Fibroblast of lung (primary cell): ENCODE results near the gene CCDC30. TPM values are rescaled to one million over a fixed set of nuclear protein-coding genes. Genes with fewer than 3 reads are reported as not detected.

Source experiments
- DNase-seq, 2 donors: peaks; one replicate each; pipeline versions ENCODE4 v3.0.0 to v3.0.0-alpha.2; 2010; ENCODE audit warnings: low read depth in 2 of 2
- H2AFZ ChIP-seq: 2 replicates; pipeline ENCODE4 v1.5.1; 2012; ENCODE audit warnings: low read length, control low read depth, inconsistent platforms
- H3K27ac ChIP-seq: 2 replicates; pipeline ENCODE4 v1.5.1; 2011; ENCODE audit warnings: low read length, control low read depth; ENCODE audit not compliant: insufficient read depth
- H3K27me3 ChIP-seq: 2 replicates; pipeline ENCODE4 v1.5.1; 2011; ENCODE audit warnings: mild to moderate bottlenecking, low read length; ENCODE audit not compliant: control insufficient read depth, insufficient read depth
- H3K36me3 ChIP-seq: 2 replicates; pipeline ENCODE4 v1.5.1; 2011; ENCODE audit warnings: low read length; ENCODE audit not compliant: control insufficient read depth, insufficient read depth
- H3K4me1 ChIP-seq: 2 replicates; pipeline ENCODE4 v1.5.1; 2011; ENCODE audit warnings: low read length; ENCODE audit not compliant: control insufficient read depth, insufficient read depth; ENCODE audit errors: extremely low read depth
- H3K4me2 ChIP-seq: 2 replicates; pipeline ENCODE4 v1.5.1; 2011; ENCODE audit warnings: low read length, control low read depth; ENCODE audit not compliant: insufficient read depth; ENCODE audit errors: extremely low read depth
- H3K4me3 ChIP-seq, 4 experiments: fragments of 200-600 bp in 1 of 4; sonication (generic) in 1 of 4; replicated peaks in 1 of 4; 2 replicates each; pipeline ENCODE4 v1.5.1; 2011 to 2016; ENCODE audit warnings: low read length in 4 of 4, low read depth in 3 of 4, mild to moderate bottlenecking in 3 of 4, control low read depth in 2 of 4, inconsistent platforms in 1 of 4, mixed read lengths in 1 of 4; ENCODE audit not compliant: insufficient read depth in 1 of 4; ENCODE audit errors: control extremely low read depth in 1 of 4
- H3K79me2 ChIP-seq: 2 replicates; pipeline ENCODE4 v1.5.1; 2012; ENCODE audit warnings: mild to moderate bottlenecking, low read length, inconsistent platforms; ENCODE audit not compliant: control insufficient read depth, insufficient read depth
- H3K9ac ChIP-seq: 2 replicates; pipeline ENCODE4 v1.5.1; 2011; ENCODE audit warnings: mild to moderate bottlenecking, low read length, control low read depth; ENCODE audit not compliant: insufficient read depth
- H3K9me3 ChIP-seq: 2 replicates; pipeline ENCODE4 v1.5.1; 2012; ENCODE audit warnings: low read depth, low read length; ENCODE audit not compliant: control insufficient read depth, insufficient read depth
- H4K20me1 ChIP-seq: 2 replicates; pipeline ENCODE4 v1.5.1; 2011; ENCODE audit warnings: low read length; ENCODE audit not compliant: control insufficient read depth, insufficient read depth; ENCODE audit errors: extremely low read depth
- EZH2 ChIP-seq: IDR thresholded peaks from 2 replicates; pipeline ENCODE4 v1.5.1; 2012; ENCODE audit warnings: low read length, control low read depth, mild to moderate bottlenecking; ENCODE audit errors: missing control alignments
- polyA plus RNA-seq, 2 donors: library from polyadenylated mRNA; depleted of rRNA in 1 of 2; stranded (reverse) in 1 of 2; unstranded in 1 of 2; fragments of >200 nt; gene quantifications; 2 replicates each; pipeline ENCODE4 v1.2.1, GENCODE V29; 2011 to 2012; ENCODE audit warnings: missing spikeins in 1 of 2
- total RNA-seq: library from RNA; depleted of rRNA; stranded (reverse); fragments of >200 nt; gene quantifications from 2 replicates; pipeline ENCODE4 v1.2.1, GENCODE V29; 2014
- TF ChIP-seq, protein P1 (sequence below), 2 donors: IDR thresholded peaks in 1 of 2; conservative IDR thresholded peaks in 1 of 2; 1 replicate in 1 of 2; 2 replicates in 1 of 2; pipeline ENCODE4 v1.5.1; 2011 to 2012; ENCODE audit warnings: low read length in 2 of 2, control low read depth in 1 of 2, inconsistent platforms in 1 of 2, low read depth in 1 of 2, mild to moderate bottlenecking in 1 of 2

The CCDC30 gene
- total and polyA plus RNA-seq, 2 donors (not counting 1 experiment from before 2014, with no cell fraction given), result 0.56 to 1.3 TPM

- Histone ChIP-seq H3K4me3 (no peak overlapping the region), H3K27me3 (no peaks in the 10 kb centered on the region), H3K79me2 (no peaks in the 10 kb centered on the region), H3K9ac (no peak overlapping the region), H3K4me1 (no peaks in the 10 kb centered on the region), H3K27ac (no peak overlapping the region), H3K4me2 (no peak overlapping the region), H3K36me3 (no peaks in the 10 kb centered on the region), H2AFZ (no peak overlapping the region), H4K20me1 (no peaks in the 10 kb centered on the region), H3K9me3 (no peaks in the 10 kb centered on the region)
- TF ChIP-seq, protein P1, sequence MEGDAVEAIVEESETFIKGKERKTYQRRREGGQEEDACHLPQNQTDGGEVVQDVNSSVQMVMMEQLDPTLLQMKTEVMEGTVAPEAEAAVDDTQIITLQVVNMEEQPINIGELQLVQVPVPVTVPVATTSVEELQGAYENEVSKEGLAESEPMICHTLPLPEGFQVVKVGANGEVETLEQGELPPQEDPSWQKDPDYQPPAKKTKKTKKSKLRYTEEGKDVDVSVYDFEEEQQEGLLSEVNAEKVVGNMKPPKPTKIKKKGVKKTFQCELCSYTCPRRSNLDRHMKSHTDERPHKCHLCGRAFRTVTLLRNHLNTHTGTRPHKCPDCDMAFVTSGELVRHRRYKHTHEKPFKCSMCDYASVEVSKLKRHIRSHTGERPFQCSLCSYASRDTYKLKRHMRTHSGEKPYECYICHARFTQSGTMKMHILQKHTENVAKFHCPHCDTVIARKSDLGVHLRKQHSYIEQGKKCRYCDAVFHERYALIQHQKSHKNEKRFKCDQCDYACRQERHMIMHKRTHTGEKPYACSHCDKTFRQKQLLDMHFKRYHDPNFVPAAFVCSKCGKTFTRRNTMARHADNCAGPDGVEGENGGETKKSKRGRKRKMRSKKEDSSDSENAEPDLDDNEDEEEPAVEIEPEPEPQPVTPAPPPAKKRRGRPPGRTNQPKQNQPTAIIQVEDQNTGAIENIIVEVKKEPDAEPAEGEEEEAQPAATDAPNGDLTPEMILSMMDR (conservative IDR thresholded peaks at IDR 0.05 in 1 of 2, IDR thresholded peaks at IDR 0.05 in 1 of 2; ENCODE audit: low read depth in 1 of 2, low read length in 2 of 2), result no peak
- no peak for TF ChIP-seq EZH2
- no peak for DNase-seq
These were observed 211.6 kb downstream of the CCDC30 start for GRCh38 chr1:42674682-42675081.

DNA sequence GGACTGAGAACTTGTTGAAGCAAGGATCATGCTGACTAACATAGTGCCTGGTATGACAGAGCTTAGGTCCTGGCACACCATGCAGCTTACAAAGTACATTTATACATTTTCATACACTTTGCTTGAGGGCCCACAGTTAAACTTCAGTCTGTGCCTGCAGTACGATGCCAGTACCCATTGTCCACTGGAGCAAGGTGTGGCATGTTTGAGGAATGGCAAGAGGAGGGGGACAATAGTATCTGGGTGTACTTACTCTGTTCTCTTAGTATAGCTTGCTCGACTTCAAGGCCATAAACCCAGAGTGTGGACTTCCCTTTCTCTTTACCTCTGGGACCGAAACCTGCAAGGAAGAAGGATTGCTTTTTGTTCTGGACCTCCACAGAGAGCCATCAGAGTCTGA lies 212.4 kb downstream of the CCDC30 start:
- no peak overlapping the region for H3K4me2 ChIP-seq
- H3K27ac ChIP-seq, result no peak overlapping the region
- H3K9me3 ChIP-seq, result no peaks in the 10 kb centered on the region
- H3K4me1 ChIP-seq, result no peaks in the 10 kb centered on the region
- DNase-seq, result no peak
- no peaks in the 10 kb centered on the region for H3K79me2 ChIP-seq
- H3K36me3 ChIP-seq, result no peaks in the 10 kb centered on the region
- no peak overlapping the region for H3K9ac ChIP-seq
- H2AFZ ChIP-seq, result no peak overlapping the region
- no peaks in the 10 kb centered on the region for H3K27me3 ChIP-seq
- H4K20me1 ChIP-seq, result no peaks in the 10 kb centered on the region
- no peak overlapping the region for H3K4me3 ChIP-seq
- TF ChIP-seq, protein P1 (conservative IDR thresholded peaks at IDR 0.05 in 1 of 2, IDR thresholded peaks at IDR 0.05 in 1 of 2; ENCODE audit: low read depth in 1 of 2, low read length in 2 of 2), result no peak
- TF ChIP-seq EZH2, result no peak

GRCh38 chr1:42676534-42677087 lies 213.5 kb downstream of the CCDC30 start:
- no peak overlapping the region for H3K27ac ChIP-seq
- DNase-seq, result no peak
- no peak overlapping the region for H3K9ac ChIP-seq
- H3K9me3 ChIP-seq, result no peaks in the 10 kb centered on the region
- H3K4me1 ChIP-seq, result peaks cover 3% of the 10 kb centered on the region
- H3K4me2 ChIP-seq, result no peak overlapping the region
- H3K79me2 ChIP-seq, result no peaks in the 10 kb centered on the region
- no peaks in the 10 kb centered on the region for H3K36me3 ChIP-seq
- no peaks in the 10 kb centered on the region for H3K27me3 ChIP-seq
- H4K20me1 ChIP-seq, result no peaks in the 10 kb centered on the region
- no peak overlapping the region for H3K4me3 ChIP-seq
- no peak for TF ChIP-seq EZH2
- TF ChIP-seq, protein P1 (conservative IDR thresholded peaks at IDR 0.05 in 1 of 2, IDR thresholded peaks at IDR 0.05 in 1 of 2; ENCODE audit: low read depth in 1 of 2, low read length in 2 of 2), result no peak
- no peak overlapping the region for H2AFZ ChIP-seq
